HepG2 (cell line): ENCODE results near the gene TTLL13. TPM values are rescaled to one million over a fixed set of nuclear protein-coding genes. Genes with fewer than 3 reads are reported as not detected.

Experiments
- MAFK ChIP-seq, 2 experiments: IDR thresholded peaks in 1 of 2; conservative IDR thresholded peaks in 1 of 2; 2 replicates each; pipeline ENCODE4 v1.6.1; 2011; ENCODE audit warnings: improper control_type of control experiment in 2 of 2, low read length in 2 of 2
- MYC ChIP-seq: sonication (generic); formaldehyde crosslinking; IDR thresholded peaks from 2 replicates; pipeline ENCODE4 v1.9.0; 2021; ENCODE audit warnings: missing genetic modification reagents, borderline replicate concordance
- NRL ChIP-seq: sonication (generic); formaldehyde crosslinking; IDR thresholded peaks from 2 replicates; pipeline ENCODE4 v1.5.0; 2020; ENCODE audit warnings: missing genetic modification reagents, mild to moderate bottlenecking, moderate library complexity, borderline replicate concordance
- PHF5A ChIP-seq: IDR thresholded peaks from one replicate; pipeline ENCODE4 v1.6.1; 2018; ENCODE audit warnings: low read depth, missing genetic modification reagents; ENCODE audit not compliant: unreplicated experiment
- SYNCRIP ChIP-seq: fragments of 200-400 bp; formaldehyde crosslinking; IDR thresholded peaks from 2 replicates; pipeline ENCODE4 v1.6.1; 2018; ENCODE audit warnings: mild to moderate bottlenecking, low read depth, low read length; ENCODE audit not compliant: insufficient read depth
- XRCC5 ChIP-seq: fragments of 200-400 bp; formaldehyde crosslinking; optimal IDR thresholded peaks from 2 replicates; pipeline ENCODE3; 2017; ENCODE audit warnings: mild to moderate bottlenecking, low read length
- ZFX ChIP-seq: sonication (generic); formaldehyde crosslinking; IDR thresholded peaks from 2 replicates; pipeline ENCODE4 v1.4.0; 2020; ENCODE audit warnings: mild to moderate bottlenecking, low read depth, missing genetic modification reagents, moderate library complexity
- ZNF180 ChIP-seq: sonication (generic); formaldehyde crosslinking; IDR thresholded peaks from 2 replicates; pipeline ENCODE4 v1.4.0; 2020; ENCODE audit warnings: low read depth, missing genetic modification reagents, borderline replicate concordance
- ZNF367 ChIP-seq: sonication (generic); formaldehyde crosslinking; IDR thresholded peaks from 2 replicates; pipeline ENCODE4 v1.4.0; 2020; ENCODE audit warnings: missing genetic modification reagents, borderline replicate concordance
- ZNF44 ChIP-seq: sonication (generic); formaldehyde crosslinking; IDR thresholded peaks from 2 replicates; pipeline ENCODE4 v1.5.1; 2020; ENCODE audit warnings: mild to moderate bottlenecking, missing genetic modification reagents
- ZNF839 ChIP-seq: sonication (generic); formaldehyde crosslinking; IDR thresholded peaks from 2 replicates; pipeline ENCODE4 v1.4.0; 2020; ENCODE audit warnings: missing genetic modification reagents, mild to moderate bottlenecking, borderline replicate concordance
- polyA plus RNA-seq, 8 experiments: library from polyadenylated mRNA; depleted of rRNA in 3 of 8; stranded (reverse) in 7 of 8; unstranded in 1 of 8; fragments of >200 nt; fragmentation: Illumina TruSeq in 4 of 8; extraction: Trizol in 4 of 8; gene quantifications; 2 replicates each; pipeline versions ENCODE4 v1.2.1 to v1.2.3, GENCODE V29; 2011 to 2016; ENCODE audit warnings: low read depth in 4 of 8, missing spikeins in 1 of 8, mixed read lengths in 1 of 8; ENCODE audit not compliant: insufficient read depth in 1 of 8
- total RNA-seq, 5 experiments: library from RNA; depleted of rRNA; stranded (reverse); fragments of >200 nt; fragmentation: Illumina TruSeq; extraction: Trizol; gene quantifications; 2 replicates each; pipeline ENCODE4 v1.2.3, GENCODE V29; 2016; ENCODE audit warnings: low read depth in 1 of 5
- TF ChIP-seq, protein P1 (sequence below): sonication (generic); formaldehyde crosslinking; IDR thresholded peaks from 2 replicates; pipeline ENCODE4 v1.8.0; 2022; ENCODE audit warnings: mild to moderate bottlenecking, missing genetic modification reagents, moderate library complexity
- TF ChIP-seq, protein P2 (sequence below): IDR thresholded peaks from 2 replicates; pipeline ENCODE4 v1.6.1; 2016; ENCODE audit warnings: missing compliant biosample characterization, missing genetic modification reagents, borderline replicate concordance
- TF ChIP-seq, protein P3 (sequence below): IDR thresholded peaks from 2 replicates; pipeline ENCODE4 v1.6.1; 2016; ENCODE audit warnings: low read depth
- TF ChIP-seq, protein P4 (sequence below), 2 experiments: sonication (generic) in 1 of 2; formaldehyde crosslinking in 1 of 2; IDR thresholded peaks; 2 replicates each; pipeline versions ENCODE4 v1.4.0 to v1.6.1; 2016 to 2020; ENCODE audit warnings: borderline replicate concordance in 1 of 2, low read depth in 1 of 2, mild to moderate bottlenecking in 1 of 2, missing genetic modification reagents in 1 of 2
- TF ChIP-seq, protein P5 (sequence below): sonication (generic); formaldehyde crosslinking; IDR thresholded peaks from 2 replicates; pipeline ENCODE4 v1.4.0; 2020; ENCODE audit warnings: missing genetic modification reagents

Gene TTLL13
- total and polyA plus RNA-seq, 2 of the 13 experiments (the other 11 are each of a cell fraction or from before 2014, with no cell fraction given): 0.07 to 0.29 TPM

DNA sequence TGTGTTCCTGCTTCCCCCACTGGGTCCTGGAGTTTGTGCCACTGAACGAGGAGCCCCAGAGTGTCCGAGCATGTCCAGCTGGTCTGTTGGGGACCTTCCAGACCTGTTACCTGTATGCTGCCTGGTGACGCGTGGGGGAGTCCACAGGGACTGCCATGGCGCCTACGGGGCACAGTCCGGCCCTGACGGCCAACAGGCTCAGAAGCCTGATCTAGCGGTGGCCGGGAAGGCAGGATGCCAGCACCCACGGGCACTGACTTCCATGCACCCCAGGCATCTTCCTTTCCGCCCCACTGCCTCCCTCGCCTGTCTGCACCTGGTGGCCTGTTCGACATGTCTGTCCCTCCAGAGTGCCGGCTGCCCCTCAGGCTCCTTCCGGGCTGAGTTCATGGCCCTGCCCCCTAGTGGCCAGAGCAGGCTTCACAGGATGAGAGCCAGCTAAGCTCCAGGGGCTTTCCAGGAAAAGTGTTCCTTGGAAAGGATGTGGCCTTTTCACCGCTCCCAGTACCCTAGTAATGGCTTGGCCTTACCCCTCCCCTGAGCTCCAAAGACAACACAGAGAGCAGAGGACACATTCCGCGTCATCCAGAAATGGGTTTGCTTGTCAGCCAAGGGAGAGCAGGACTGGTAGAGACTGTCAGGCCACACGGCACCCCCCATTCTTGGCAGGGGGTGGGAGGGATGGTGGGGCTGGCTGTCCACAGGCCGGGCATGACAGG, 51.8 kb downstream of the TTLL13 start (continued):
- TF ChIP-seq XRCC5: peak; percentile 93
- TF ChIP-seq, protein P1, sequence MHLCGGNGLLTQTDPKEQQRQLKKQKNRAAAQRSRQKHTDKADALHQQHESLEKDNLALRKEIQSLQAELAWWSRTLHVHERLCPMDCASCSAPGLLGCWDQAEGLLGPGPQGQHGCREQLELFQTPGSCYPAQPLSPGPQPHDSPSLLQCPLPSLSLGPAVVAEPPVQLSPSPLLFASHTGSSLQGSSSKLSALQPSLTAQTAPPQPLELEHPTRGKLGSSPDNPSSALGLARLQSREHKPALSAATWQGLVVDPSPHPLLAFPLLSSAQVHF (CRISPR knock-in tag): no peak
- TF ChIP-seq ZNF180 (CRISPR knock-in tag): no peak
- TF ChIP-seq, protein P2, sequence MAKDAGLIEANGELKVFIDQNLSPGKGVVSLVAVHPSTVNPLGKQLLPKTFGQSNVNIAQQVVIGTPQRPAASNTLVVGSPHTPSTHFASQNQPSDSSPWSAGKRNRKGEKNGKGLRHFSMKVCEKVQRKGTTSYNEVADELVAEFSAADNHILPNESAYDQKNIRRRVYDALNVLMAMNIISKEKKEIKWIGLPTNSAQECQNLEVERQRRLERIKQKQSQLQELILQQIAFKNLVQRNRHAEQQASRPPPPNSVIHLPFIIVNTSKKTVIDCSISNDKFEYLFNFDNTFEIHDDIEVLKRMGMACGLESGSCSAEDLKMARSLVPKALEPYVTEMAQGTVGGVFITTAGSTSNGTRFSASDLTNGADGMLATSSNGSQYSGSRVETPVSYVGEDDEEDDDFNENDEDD (CRISPR knock-in tag): no peak
- TF ChIP-seq MYC (CRISPR knock-in tag): peak; percentile 26; the same call in 1 of the 2 replicates
- TF ChIP-seq, protein P3, sequence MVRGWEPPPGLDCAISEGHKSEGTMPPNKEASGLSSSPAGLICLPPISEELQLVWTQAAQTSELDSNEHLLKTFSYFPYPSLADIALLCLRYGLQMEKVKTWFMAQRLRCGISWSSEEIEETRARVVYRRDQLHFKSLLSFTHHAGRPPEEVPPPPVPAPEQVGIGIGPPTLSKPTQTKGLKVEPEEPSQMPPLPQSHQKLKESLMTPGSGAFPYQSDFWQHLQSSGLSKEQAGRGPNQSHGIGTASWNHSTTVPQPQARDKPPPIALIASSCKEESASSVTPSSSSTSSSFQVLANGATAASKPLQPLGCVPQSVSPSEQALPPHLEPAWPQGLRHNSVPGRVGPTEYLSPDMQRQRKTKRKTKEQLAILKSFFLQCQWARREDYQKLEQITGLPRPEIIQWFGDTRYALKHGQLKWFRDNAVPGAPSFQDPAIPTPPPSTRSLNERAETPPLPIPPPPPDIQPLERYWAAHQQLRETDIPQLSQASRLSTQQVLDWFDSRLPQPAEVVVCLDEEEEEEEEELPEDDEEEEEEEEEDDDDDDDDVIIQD: no peak
- TF ChIP-seq ZNF44: no peak
- TF ChIP-seq MAFK (conservative IDR thresholded peaks at IDR 0.05 in 1 of 2, IDR thresholded peaks at IDR 0.05 in 1 of 2; ENCODE audit: low read length in 2 of 2): no peak
- peak; percentile 47 for TF ChIP-seq PHF5A
- peak; percentile 45 for TF ChIP-seq ZFX (CRISPR knock-in tag)
- TF ChIP-seq ZNF367 (CRISPR knock-in tag): no peak
- TF ChIP-seq ZNF839 (CRISPR knock-in tag): 0 out of 2 replicates have a peak, but pooled peaks have one; percentile 29
- TF ChIP-seq, protein P4, sequence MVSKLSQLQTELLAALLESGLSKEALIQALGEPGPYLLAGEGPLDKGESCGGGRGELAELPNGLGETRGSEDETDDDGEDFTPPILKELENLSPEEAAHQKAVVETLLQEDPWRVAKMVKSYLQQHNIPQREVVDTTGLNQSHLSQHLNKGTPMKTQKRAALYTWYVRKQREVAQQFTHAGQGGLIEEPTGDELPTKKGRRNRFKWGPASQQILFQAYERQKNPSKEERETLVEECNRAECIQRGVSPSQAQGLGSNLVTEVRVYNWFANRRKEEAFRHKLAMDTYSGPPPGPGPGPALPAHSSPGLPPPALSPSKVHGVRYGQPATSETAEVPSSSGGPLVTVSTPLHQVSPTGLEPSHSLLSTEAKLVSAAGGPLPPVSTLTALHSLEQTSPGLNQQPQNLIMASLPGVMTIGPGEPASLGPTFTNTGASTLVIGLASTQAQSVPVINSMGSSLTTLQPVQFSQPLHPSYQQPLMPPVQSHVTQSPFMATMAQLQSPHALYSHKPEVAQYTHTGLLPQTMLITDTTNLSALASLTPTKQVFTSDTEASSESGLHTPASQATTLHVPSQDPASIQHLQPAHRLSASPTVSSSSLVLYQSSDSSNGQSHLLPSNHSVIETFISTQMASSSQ (IDR thresholded peaks at IDR 0.05; ENCODE audit: low read depth): no peak
- TF ChIP-seq, protein P4 (CRISPR knock-in tag; IDR thresholded peaks at IDR 0.05; ENCODE audit: borderline replicate concordance): peak; percentile 34; the same call in 1 of the 2 replicates
- TF ChIP-seq, protein P5, sequence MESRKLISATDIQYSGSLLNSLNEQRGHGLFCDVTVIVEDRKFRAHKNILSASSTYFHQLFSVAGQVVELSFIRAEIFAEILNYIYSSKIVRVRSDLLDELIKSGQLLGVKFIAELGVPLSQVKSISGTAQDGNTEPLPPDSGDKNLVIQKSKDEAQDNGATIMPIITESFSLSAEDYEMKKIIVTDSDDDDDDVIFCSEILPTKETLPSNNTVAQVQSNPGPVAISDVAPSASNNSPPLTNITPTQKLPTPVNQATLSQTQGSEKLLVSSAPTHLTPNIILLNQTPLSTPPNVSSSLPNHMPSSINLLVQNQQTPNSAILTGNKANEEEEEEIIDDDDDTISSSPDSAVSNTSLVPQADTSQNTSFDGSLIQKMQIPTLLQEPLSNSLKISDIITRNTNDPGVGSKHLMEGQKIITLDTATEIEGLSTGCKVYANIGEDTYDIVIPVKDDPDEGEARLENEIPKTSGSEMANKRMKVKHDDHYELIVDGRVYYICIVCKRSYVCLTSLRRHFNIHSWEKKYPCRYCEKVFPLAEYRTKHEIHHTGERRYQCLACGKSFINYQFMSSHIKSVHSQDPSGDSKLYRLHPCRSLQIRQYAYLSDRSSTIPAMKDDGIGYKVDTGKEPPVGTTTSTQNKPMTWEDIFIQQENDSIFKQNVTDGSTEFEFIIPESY (CRISPR knock-in tag): peak; percentile 77
- TF ChIP-seq NRL (CRISPR knock-in tag): peak; percentile 40; the same call in 1 of the 2 replicates
- no peak for TF ChIP-seq SYNCRIP
